WERI-Rb-1 (cell line): Measurements from ENCODE around the gene CYP3A5.
"Not testable (repeated sequence)": the region's sequence is repeated elsewhere in the genome, so short reads cannot be mapped to it uniquely, and the experiment has no call there.

Experiments used
- DNase-seq: peaks from one replicate; pipeline ENCODE4 v3.0.0-alpha.2; 2020
- H3K27ac ChIP-seq: fragments of 250-450 bp; sonication (Bioruptor Pico); 2 replicates; pipeline ENCODE4 v1.5.1; 2020; ENCODE audit warnings: mild to moderate bottlenecking, moderate library complexity
- H3K27me3 ChIP-seq: fragments of 250-450 bp; sonication (Bioruptor Pico); 2 replicates; pipeline ENCODE4 v1.5.1; 2021; ENCODE audit warnings: mild to moderate bottlenecking, low read depth, moderate library complexity; ENCODE audit not compliant: insufficient read depth, severe bottlenecking
- H3K36me3 ChIP-seq: fragments of 250-450 bp; sonication (Bioruptor Pico); 2 replicates; pipeline ENCODE4 v1.5.1; 2020; ENCODE audit warnings: mild to moderate bottlenecking, moderate library complexity
- H3K4me3 ChIP-seq: 2 replicates; pipeline ENCODE4 v1.5.1; 2011; ENCODE audit warnings: low read depth, mild to moderate bottlenecking, control low read depth, low read length
- H3K9me3 ChIP-seq: fragments of 250-450 bp; sonication (Bioruptor Pico); 2 replicates; pipeline ENCODE4 v1.5.1; 2021; ENCODE audit warnings: mild to moderate bottlenecking, moderate library complexity; ENCODE audit not compliant: severe bottlenecking
- TF ChIP-seq, protein P1 (sequence below): IDR thresholded peaks from 2 replicates; pipeline ENCODE4 v1.5.1; 2011; ENCODE audit warnings: low read depth, mild to moderate bottlenecking, control low read depth, inconsistent platforms, low read length

The CYP3A5 gene

GRCh38 chr7:99672573-99672972, 7.2 kb downstream of the CYP3A5 start:
- TF ChIP-seq, protein P1, sequence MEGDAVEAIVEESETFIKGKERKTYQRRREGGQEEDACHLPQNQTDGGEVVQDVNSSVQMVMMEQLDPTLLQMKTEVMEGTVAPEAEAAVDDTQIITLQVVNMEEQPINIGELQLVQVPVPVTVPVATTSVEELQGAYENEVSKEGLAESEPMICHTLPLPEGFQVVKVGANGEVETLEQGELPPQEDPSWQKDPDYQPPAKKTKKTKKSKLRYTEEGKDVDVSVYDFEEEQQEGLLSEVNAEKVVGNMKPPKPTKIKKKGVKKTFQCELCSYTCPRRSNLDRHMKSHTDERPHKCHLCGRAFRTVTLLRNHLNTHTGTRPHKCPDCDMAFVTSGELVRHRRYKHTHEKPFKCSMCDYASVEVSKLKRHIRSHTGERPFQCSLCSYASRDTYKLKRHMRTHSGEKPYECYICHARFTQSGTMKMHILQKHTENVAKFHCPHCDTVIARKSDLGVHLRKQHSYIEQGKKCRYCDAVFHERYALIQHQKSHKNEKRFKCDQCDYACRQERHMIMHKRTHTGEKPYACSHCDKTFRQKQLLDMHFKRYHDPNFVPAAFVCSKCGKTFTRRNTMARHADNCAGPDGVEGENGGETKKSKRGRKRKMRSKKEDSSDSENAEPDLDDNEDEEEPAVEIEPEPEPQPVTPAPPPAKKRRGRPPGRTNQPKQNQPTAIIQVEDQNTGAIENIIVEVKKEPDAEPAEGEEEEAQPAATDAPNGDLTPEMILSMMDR = no peak
- Histone ChIP-seq H3K27me3 (no peaks in the 10 kb centered on the region), H3K27ac (no peak overlapping the region), H3K9me3 (no peaks in the 10 kb centered on the region), H3K4me3 (no peak overlapping the region), H3K36me3 (no peaks in the 10 kb centered on the region)
- DNase-seq = no peak

DNA sequence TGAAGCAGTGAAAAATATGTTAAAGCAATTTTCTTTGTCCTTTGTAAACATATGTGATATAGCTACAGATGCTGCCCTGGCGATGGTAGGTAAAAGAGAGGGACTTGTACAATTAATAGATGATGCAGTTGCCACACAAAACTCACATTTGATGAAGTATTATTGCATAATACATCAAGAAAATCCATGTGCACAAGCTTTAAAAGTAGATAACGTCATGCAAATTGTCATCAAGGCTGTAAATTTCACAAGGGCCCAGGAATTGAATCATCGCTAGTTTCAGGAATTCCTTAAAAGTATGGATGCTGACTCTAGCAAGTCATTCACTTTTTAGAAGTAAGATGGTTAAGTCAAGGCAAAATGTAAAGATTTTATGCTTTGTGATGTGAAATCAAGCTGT, 10.0 kb downstream of the CYP3A5 start:
- no peaks in the 10 kb centered on the region for H3K36me3 ChIP-seq
- H3K27ac ChIP-seq = no peak overlapping the region
- TF ChIP-seq, protein P1 = no peak
- H3K4me3 ChIP-seq = no peak overlapping the region
- no peaks in the 10 kb centered on the region for H3K9me3 ChIP-seq
- H3K27me3 ChIP-seq = no peaks in the 10 kb centered on the region
- DNase-seq = no peak

DNA sequence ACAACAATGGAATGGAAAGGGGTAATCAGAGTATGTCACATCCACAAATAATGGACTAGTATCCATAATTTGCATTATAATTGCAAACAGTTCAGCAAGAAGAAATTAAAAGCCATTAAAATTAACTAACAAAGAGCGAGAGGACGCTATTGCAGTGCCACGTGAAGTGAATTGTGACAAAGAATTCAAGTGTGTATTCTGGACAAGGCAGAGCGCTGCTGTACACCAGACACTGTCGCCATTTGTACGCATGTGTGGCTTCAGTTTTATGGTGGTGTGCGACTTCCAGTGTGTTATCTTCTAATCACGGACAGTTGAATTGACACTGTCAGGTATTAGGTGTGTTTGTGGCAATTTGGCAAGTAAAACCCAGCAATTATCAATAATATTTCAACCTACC, 11.3 kb downstream of the CYP3A5 start:
- H3K4me3 ChIP-seq = no peak overlapping the region
- H3K9me3 ChIP-seq = no peaks in the 10 kb centered on the region
- TF ChIP-seq, protein P1 = no peak
- no peak for DNase-seq
- no peaks in the 10 kb centered on the region for H3K36me3 ChIP-seq
- no peak overlapping the region for H3K27ac ChIP-seq
- H3K27me3 ChIP-seq = no peaks in the 10 kb centered on the region

GRCh38 chr7:99667179-99667578, 12.6 kb downstream of the CYP3A5 start:
- Histone ChIP-seq H3K27ac (no peak overlapping the region), H3K9me3 (no peaks in the 10 kb centered on the region), H3K36me3 (no peaks in the 10 kb centered on the region), H3K27me3 (no peaks in the 10 kb centered on the region), H3K4me3 (no peak overlapping the region)
- DNase-seq = no peak
- TF ChIP-seq, protein P1 = no peak

DNA sequence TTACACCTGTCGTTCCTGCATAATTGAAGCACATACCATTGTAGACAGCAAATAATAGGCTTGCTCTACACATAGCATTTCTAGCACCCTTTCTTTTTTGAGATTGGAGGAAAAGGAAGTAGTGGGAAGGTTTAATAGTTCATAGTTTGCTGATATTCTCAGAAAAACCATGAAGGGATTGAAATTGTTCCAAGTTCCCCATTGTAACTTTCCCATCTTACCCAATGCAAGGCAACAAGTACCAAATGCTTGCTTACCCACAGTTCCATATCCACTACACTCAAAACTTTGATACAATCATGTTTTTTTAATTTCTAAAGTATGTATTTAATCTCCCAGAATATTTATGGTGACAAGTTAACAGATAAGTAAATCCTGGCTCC, 13.8 kb downstream of the CYP3A5 start:
- Histone ChIP-seq H3K27me3 (no peaks in the 10 kb centered on the region), H3K36me3 (no peaks in the 10 kb centered on the region), H3K9me3 (no peaks in the 10 kb centered on the region), H3K27ac (no peak overlapping the region), H3K4me3 (no peak overlapping the region)
- TF ChIP-seq, protein P1 = no peak
- no peak for DNase-seq

DNA sequence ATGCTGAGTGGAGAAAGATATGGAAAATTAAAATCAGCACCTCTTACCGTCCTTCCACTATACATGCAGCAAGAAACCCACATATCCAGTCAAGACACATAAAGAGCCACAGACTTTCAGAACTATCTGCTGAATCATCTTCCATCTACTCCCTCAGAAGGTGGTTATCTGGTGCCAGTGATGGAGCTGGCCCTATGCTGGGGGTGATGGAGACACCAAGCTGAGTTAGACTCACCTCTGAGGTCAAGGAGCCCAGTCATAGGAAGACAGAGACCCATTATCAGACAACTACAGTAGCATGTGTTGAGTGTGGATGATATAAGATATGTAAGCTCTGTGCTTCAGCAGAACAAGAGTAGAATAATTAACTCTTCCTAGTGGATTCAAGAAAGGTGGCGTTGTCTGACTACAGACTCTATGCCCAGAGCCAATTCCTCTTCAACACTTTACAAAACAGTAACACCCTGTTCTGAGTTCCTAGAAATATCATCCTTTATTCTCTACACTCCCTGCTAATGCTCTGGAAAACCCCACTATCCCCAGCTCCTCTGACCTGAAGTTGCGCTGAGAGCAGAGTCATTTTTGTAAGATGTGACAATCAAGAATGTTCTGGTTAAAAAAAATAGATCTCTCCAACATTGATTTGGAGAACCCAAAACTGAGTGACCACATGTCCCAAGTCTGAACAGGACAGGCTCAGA, 14.3 kb downstream of the CYP3A5 start:
- Histone ChIP-seq H3K4me3 (no peak overlapping the region), H3K36me3 (peaks cover 2% of the 10 kb centered on the region; the same call in 1 of the 2 replicates), H3K27ac (no peak overlapping the region), H3K9me3 (no peaks in the 10 kb centered on the region), H3K27me3 (no peaks in the 10 kb centered on the region)
- TF ChIP-seq, protein P1 = no peak
- no peak for DNase-seq

- not testable (repeated sequence) for H3K36me3 ChIP-seq, H3K27ac ChIP-seq, DNase-seq, H3K27me3 ChIP-seq, H3K9me3 ChIP-seq, H3K4me3 ChIP-seq
Observed at GRCh38 chr7:99657879-99658278, 21.9 kb downstream of the CYP3A5 start.

- not testable (repeated sequence) for H3K36me3 ChIP-seq, H3K4me3 ChIP-seq, H3K9me3 ChIP-seq, DNase-seq, H3K27ac ChIP-seq, H3K27me3 ChIP-seq
Observed at GRCh38 chr7:99654626-99655025, 25.2 kb downstream of the CYP3A5 start.
